ENCODE results near the gene KATNBL1. TPM values are rescaled to one million over a fixed set of nuclear protein-coding genes. Genes with fewer than 3 reads are reported as not detected.

Gene KATNBL1
- total RNA-seq (10 to 100 TPM; 64.5 to 64.7 TPM), polyA plus RNA-seq (10 to 100 TPM; 16.4 to 32.0 TPM)
- long read RNA-seq, donor 1, transcript KATNBL1-201 (10 exons, 2,723 nt): major isoform, 40 of 130 reads
- long read RNA-seq, donor 1, transcript KATNBL1-214 (5 exons, 924 nt): minor isoform, 28 of 130 reads
- long read RNA-seq, donor 1, partial matches to known transcripts: 22 of 130 reads
- long read RNA-seq, donor 1, other reads (novel, unspliced or antisense): 36 of 130 reads
- long read RNA-seq, donor 2, transcript KATNBL1-215 (1 exons, 1,553 nt): major isoform, 5 of 21 reads
- long read RNA-seq, donor 2, transcript KATNBL1-201 (10 exons, 2,723 nt): major isoform, 5 of 21 reads
- long read RNA-seq, donor 2, partial matches to known transcripts: 1 of 21 reads
- long read RNA-seq, donor 2, other reads (novel, unspliced or antisense): 8 of 21 reads

- Histone ChIP-seq H3K4me3 (ENCODE audit: low read length in 2 of 2) (peak within 1 kb of the TSS; percentile 68 to 87), H3K4me1 (ENCODE audit: control insufficient read depth in 1 of 2, insufficient read depth in 2 of 2, low read length in 2 of 2) (peaks cover 0 to 2% of the 10 kb centered on the region in 2 donors), H3K27ac (ENCODE audit: low read depth in 1 of 2, low read length in 2 of 2) (peak within 1 kb of the TSS; percentile 46), H3K36me3 (ENCODE audit: control insufficient read depth in 1 of 2, insufficient read depth in 2 of 2, low read length in 1 of 2) (no peaks in the 10 kb centered on the region), H3K9me3 (ENCODE audit: control insufficient read depth, low read length) (no peaks in the 10 kb centered on the region), H3K27me3 (ENCODE audit: control insufficient read depth in 1 of 2, insufficient read depth in 2 of 2, low read length in 1 of 2) (no peaks in the 10 kb centered on the region)
- WGBS, 2 donors: 0% methylated on average over 79 to 81 of the region's 81 CpGs
- intact Hi-C loops (cut with DNase I): loop anchor here (2.0 to 5.0 kb wide), 3 partner anchors 107 to 147 kb away; partner anchors contain the start of genes EMC7 (in 1 of the 2) and PGBD4 (in 1 of the 2)
- ATAC-seq (ENCODE audit: low FRiP score): peak; percentile 99
- DNase-seq: peak; percentile 98 to 100
Measured at GRCh38 chr15:34209421-34210282, at the start of gene KATNBL1. Gene KATNBL1 (minus strand): TSS chr15:34210096. CDS start chr15:34163676, 46,420 bp downstream.

- Histone ChIP-seq H3K4me3 (ENCODE audit: low read length in 2 of 2) (no peak overlapping the region), H3K4me1 (ENCODE audit: control insufficient read depth in 1 of 2, insufficient read depth in 2 of 2, low read length in 2 of 2) (no peaks in the 10 kb centered on the region), H3K27me3 (ENCODE audit: control insufficient read depth in 1 of 2, insufficient read depth in 2 of 2, low read length in 1 of 2) (no peaks in the 10 kb centered on the region), H3K27ac (ENCODE audit: low read depth in 1 of 2, low read length in 2 of 2) (no peak overlapping the region), H3K9me3 (ENCODE audit: control insufficient read depth, low read length) (no peaks in the 10 kb centered on the region), H3K36me3 (ENCODE audit: control insufficient read depth in 1 of 2, insufficient read depth in 2 of 2, low read length in 1 of 2) (peaks cover 3 to 5% of the 10 kb centered on the region in 2 donors)
- DNase-seq (no peak), ATAC-seq (ENCODE audit: low FRiP score) (no peak)
- intact Hi-C loops (cut with DNase I): loop anchor here in 1 of 2 donors (5.0 kb wide), 1 partner anchor 78 kb away; the partner anchor contains the start of gene SLC12A6
- WGBS, 2 donors: 58 to 65% methylated on average over 3 of the region's 3 CpGs
Measured at GRCh38 chr15:34259566-34259965, 49.7 kb upstream of the KATNBL1 start.

- WGBS, 2 donors: 41 to 49% methylated on average over 2 of the region's 2 CpGs
- H3K9me3 ChIP-seq (ENCODE audit: control insufficient read depth, low read length): no peaks in the 10 kb centered on the region
- DNase-seq (no peak), ATAC-seq (ENCODE audit: low FRiP score) (no peak)
- intact Hi-C loops (cut with DNase I): loop anchor here in 1 of 2 donors (5.0 kb wide), 1 partner anchor 79 kb away; the partner anchor contains the start of gene SLC12A6
- H3K4me1 ChIP-seq (ENCODE audit: control insufficient read depth in 1 of 2, insufficient read depth in 2 of 2, low read length in 2 of 2): no peaks in the 10 kb centered on the region
- peaks cover 9 to 12% of the 10 kb centered on the region in 2 donors for H3K36me3 ChIP-seq (ENCODE audit: control insufficient read depth in 1 of 2, insufficient read depth in 2 of 2, low read length in 1 of 2)
- H3K4me3 ChIP-seq (ENCODE audit: low read length in 2 of 2): no peak overlapping the region
- H3K27ac ChIP-seq (ENCODE audit: low read depth in 1 of 2, low read length in 2 of 2): peak overlapping the region in 1 of 2 donors; percentile 57
- no peaks in the 10 kb centered on the region for H3K27me3 ChIP-seq (ENCODE audit: control insufficient read depth in 1 of 2, insufficient read depth in 2 of 2, low read length in 1 of 2)
Measured at GRCh38 chr15:34258151-34258550, 48.3 kb upstream of the KATNBL1 start.

GRCh38 chr15:34252545-34252944 is 42.6 kb upstream of the KATNBL1 start:
- peaks cover 11 to 22% of the 10 kb centered on the region in 2 donors for H3K36me3 ChIP-seq (ENCODE audit: control insufficient read depth in 1 of 2, insufficient read depth in 2 of 2, low read length in 1 of 2)

GRCh38 chr15:34248190-34248589 is 38.3 kb upstream of the KATNBL1 start:
- WGBS, 2 donors: 99 to 100% methylated on average over 1 of the region's 1 CpG
- ATAC-seq (ENCODE audit: low FRiP score) (no peak), DNase-seq (no peak)
- H3K36me3 ChIP-seq (ENCODE audit: control insufficient read depth in 1 of 2, insufficient read depth in 2 of 2, low read length in 1 of 2): peaks cover 6 to 19% of the 10 kb centered on the region in 2 donors
- H3K27ac ChIP-seq (ENCODE audit: low read depth in 1 of 2, low read length in 2 of 2): no peak overlapping the region
- H3K4me1 ChIP-seq (ENCODE audit: control insufficient read depth in 1 of 2, insufficient read depth in 2 of 2, low read length in 2 of 2): no peaks in the 10 kb centered on the region
- no peaks in the 10 kb centered on the region for H3K9me3 ChIP-seq (ENCODE audit: control insufficient read depth, low read length)
- intact Hi-C loops (cut with DNase I): no loop called here
- no peak overlapping the region for H3K4me3 ChIP-seq (ENCODE audit: low read length in 2 of 2)
- no peaks in the 10 kb centered on the region for H3K27me3 ChIP-seq (ENCODE audit: control insufficient read depth in 1 of 2, insufficient read depth in 2 of 2, low read length in 1 of 2)

More at GRCh38 chr15:34252545-34252944, 42.6 kb upstream of the KATNBL1 start:
- DNase-seq (no peak), ATAC-seq (ENCODE audit: low FRiP score) (no peak)
- intact Hi-C loops (cut with DNase I): no loop called here
- H3K27me3 ChIP-seq (ENCODE audit: control insufficient read depth in 1 of 2, insufficient read depth in 2 of 2, low read length in 1 of 2): no peaks in the 10 kb centered on the region
- H3K27ac ChIP-seq (ENCODE audit: low read depth in 1 of 2, low read length in 2 of 2): no peak overlapping the region
- H3K9me3 ChIP-seq (ENCODE audit: control insufficient read depth, low read length): no peaks in the 10 kb centered on the region
- no peaks in the 10 kb centered on the region for H3K4me1 ChIP-seq (ENCODE audit: control insufficient read depth in 1 of 2, insufficient read depth in 2 of 2, low read length in 2 of 2)
- no peak overlapping the region for H3K4me3 ChIP-seq (ENCODE audit: low read length in 2 of 2)

GRCh38 chr15:34246276-34246976 is 36.5 kb upstream of the KATNBL1 start:
- no peak for DNase-seq
- H3K4me1 ChIP-seq (ENCODE audit: control insufficient read depth in 1 of 2, insufficient read depth in 2 of 2, low read length in 2 of 2): no peaks in the 10 kb centered on the region
- intact Hi-C loops (cut with DNase I): no loop called here
- H3K9me3 ChIP-seq (ENCODE audit: control insufficient read depth, low read length): no peaks in the 10 kb centered on the region
- 81 to 83% methylated on average over 9 of the region's 9 CpGs for WGBS, 2 donors
- H3K27me3 ChIP-seq (ENCODE audit: control insufficient read depth in 1 of 2, insufficient read depth in 2 of 2, low read length in 1 of 2): no peaks in the 10 kb centered on the region
- H3K36me3 ChIP-seq (ENCODE audit: control insufficient read depth in 1 of 2, insufficient read depth in 2 of 2, low read length in 1 of 2): peaks cover 6 to 14% of the 10 kb centered on the region in 2 donors
- H3K27ac ChIP-seq (ENCODE audit: low read depth in 1 of 2, low read length in 2 of 2): no peak overlapping the region
- H3K4me3 ChIP-seq (ENCODE audit: low read length in 2 of 2): no peak overlapping the region
- ATAC-seq (ENCODE audit: low FRiP score): no peak

GRCh38 chr15:34243226-34243625 is 33.3 kb upstream of the KATNBL1 start:
- intact Hi-C loops (cut with DNase I): loop anchor here in 1 of 2 donors (5.0 kb wide), 1 partner anchor 99 kb away; the partner anchor contains the start of genes NOP10 and NUTM1
- ATAC-seq (ENCODE audit: low FRiP score) (no peak), DNase-seq (no peak)
- Histone ChIP-seq H3K27me3 (ENCODE audit: control insufficient read depth in 1 of 2, insufficient read depth in 2 of 2, low read length in 1 of 2) (no peaks in the 10 kb centered on the region), H3K9me3 (ENCODE audit: control insufficient read depth, low read length) (no peaks in the 10 kb centered on the region), H3K4me1 (ENCODE audit: control insufficient read depth in 1 of 2, insufficient read depth in 2 of 2, low read length in 2 of 2) (no peaks in the 10 kb centered on the region), H3K36me3 (ENCODE audit: control insufficient read depth in 1 of 2, insufficient read depth in 2 of 2, low read length in 1 of 2) (peaks cover 9 to 12% of the 10 kb centered on the region in 2 donors), H3K27ac (ENCODE audit: low read depth in 1 of 2, low read length in 2 of 2) (no peak overlapping the region), H3K4me3 (ENCODE audit: low read length in 2 of 2) (no peak overlapping the region)
- WGBS, 2 donors: 44 to 57% methylated on average over 3 of the region's 3 CpGs

- DNase-seq (no peak), ATAC-seq (ENCODE audit: low FRiP score) (no peak)
- peaks cover 10 to 13% of the 10 kb centered on the region in 2 donors for H3K36me3 ChIP-seq (ENCODE audit: control insufficient read depth in 1 of 2, insufficient read depth in 2 of 2, low read length in 1 of 2)
- 82 to 85% methylated on average over 4 of the region's 4 CpGs for WGBS, 2 donors
- H3K9me3 ChIP-seq (ENCODE audit: control insufficient read depth, low read length): no peaks in the 10 kb centered on the region
- no peak overlapping the region for H3K4me3 ChIP-seq (ENCODE audit: low read length in 2 of 2)
- intact Hi-C loops (cut with DNase I): loop anchor here in 1 of 2 donors (5.0 kb wide), 1 partner anchor 100 kb away; the partner anchor contains the start of genes NOP10 and NUTM1
- H3K27ac ChIP-seq (ENCODE audit: low read depth in 1 of 2, low read length in 2 of 2): no peak overlapping the region
- no peaks in the 10 kb centered on the region for H3K27me3 ChIP-seq (ENCODE audit: control insufficient read depth in 1 of 2, insufficient read depth in 2 of 2, low read length in 1 of 2)
- no peaks in the 10 kb centered on the region for H3K4me1 ChIP-seq (ENCODE audit: control insufficient read depth in 1 of 2, insufficient read depth in 2 of 2, low read length in 2 of 2)
Measured at GRCh38 chr15:34242331-34242710, 32.4 kb upstream of the KATNBL1 start.
